Keratinocyte (primary cell): ENCODE results near the gene CKM. TPM values are rescaled to one million over a fixed set of nuclear protein-coding genes. Genes with fewer than 3 reads are reported as not detected.
A peak's percentile ranks its signal among the peaks of the same experiment; 100 is the strongest.

Source experiments
- DNase-seq: peaks from one replicate; pipeline ENCODE4 v3.0.0-alpha.2; 2011; ENCODE audit warnings: low read depth, missing footprints, low spot score
- FAIRE-seq: peaks from 2 replicates; lab custom pipeline; 2011; peaks lifted over from hg19 to GRCh38; lab: Jason Lieb, UNC
- H2AFZ ChIP-seq: 2 replicates; pipeline ENCODE4 v1.6.0; 2012; ENCODE audit warnings: low read length, control low read depth, inconsistent platforms; ENCODE audit not compliant: control insufficient read depth
- H3K27ac ChIP-seq: 2 replicates; pipeline ENCODE4 v1.5.1; 2011; ENCODE audit warnings: low read length; ENCODE audit not compliant: control insufficient read depth, insufficient read depth
- H3K27me3 ChIP-seq: 3 replicates; pipeline ENCODE4 v1.6.0; 2011; ENCODE audit warnings: low read length; ENCODE audit not compliant: control insufficient read depth, insufficient read depth; ENCODE audit errors: extremely low read depth
- H3K36me3 ChIP-seq, 2 experiments: 2 replicates in 1 of 2; 3 replicates in 1 of 2; pipeline ENCODE4 v1.5.1; 2011; ENCODE audit warnings: low read length in 2 of 2, mild to moderate bottlenecking in 1 of 2; ENCODE audit not compliant: control insufficient read depth in 2 of 2, insufficient read depth in 2 of 2; ENCODE audit errors: extremely low read depth in 1 of 2
- H3K4me1 ChIP-seq: 3 replicates; pipeline ENCODE4 v1.5.1; 2011; ENCODE audit warnings: low read length; ENCODE audit not compliant: control insufficient read depth, insufficient read depth; ENCODE audit errors: extremely low read depth
- H3K4me2 ChIP-seq: 3 replicates; pipeline ENCODE4 v1.6.0; 2011; ENCODE audit warnings: low read depth, low read length; ENCODE audit not compliant: control insufficient read depth, insufficient read depth; ENCODE audit errors: extremely low read depth
- H3K4me3 ChIP-seq, 3 experiments: fragments of 200-600 bp in 1 of 3; sonication (generic) in 1 of 3; 2 replicates in 2 of 3; 3 replicates in 1 of 3; pipeline ENCODE4 v1.5.1; 2011 to 2016; ENCODE audit warnings: low read length in 3 of 3, mild to moderate bottlenecking in 3 of 3, control low read depth in 2 of 3, inconsistent platforms in 1 of 3, low read depth in 1 of 3, mixed read lengths in 1 of 3, mixed run types in 1 of 3, moderate library complexity in 1 of 3; ENCODE audit not compliant: control insufficient read depth in 2 of 3, insufficient read depth in 2 of 3; ENCODE audit errors: extremely low read depth in 1 of 3
- H3K79me2 ChIP-seq: 2 replicates; pipeline ENCODE4 v1.6.0; 2012; ENCODE audit warnings: low read length; ENCODE audit not compliant: control insufficient read depth, insufficient read depth
- H3K9ac ChIP-seq: 3 replicates; pipeline ENCODE4 v1.6.0; 2011; ENCODE audit warnings: low read length; ENCODE audit not compliant: control insufficient read depth, insufficient read depth; ENCODE audit errors: extremely low read depth
- H3K9me1 ChIP-seq: 3 replicates; pipeline ENCODE4 v1.6.0; 2011; ENCODE audit warnings: low read length; ENCODE audit not compliant: control insufficient read depth, insufficient read depth; ENCODE audit errors: extremely low read depth
- H3K9me3 ChIP-seq: 2 replicates; pipeline ENCODE4 v1.5.1; 2012; ENCODE audit warnings: low read depth, low read length; ENCODE audit not compliant: control insufficient read depth
- H4K20me1 ChIP-seq: 3 replicates; pipeline ENCODE4 v1.6.0; 2011; ENCODE audit warnings: low read length; ENCODE audit not compliant: control insufficient read depth, insufficient read depth; ENCODE audit errors: extremely low read depth
- CTCF ChIP-seq, 3 experiments: IDR thresholded peaks in 1 of 3; conservative IDR thresholded peaks in 1 of 3; optimal IDR thresholded peaks in 1 of 3; 2 replicates in 2 of 3; 3 replicates in 1 of 3; pipeline versions ENCODE3 to v1.5.1; 2011; ENCODE audit warnings: low read length in 3 of 3, mild to moderate bottlenecking in 3 of 3, moderate library complexity in 2 of 3, control low read depth in 1 of 3, inconsistent platforms in 1 of 3; ENCODE audit not compliant: insufficient read depth in 2 of 3; ENCODE audit errors: extremely low read depth in 1 of 3
- EZH2 ChIP-seq: IDR thresholded peaks from one replicate; pipeline ENCODE4 v1.6.1; 2012; ENCODE audit warnings: inconsistent platforms, mild to moderate bottlenecking, low read length, moderate library complexity
- dilution Hi-C: fragments of 300-500 bp; cut with MboI; formaldehyde crosslinking; loops from one replicate; pipeline ENCODE4 v1.7.0; 2020; ENCODE audit warnings: low sequenced_read_pairs; ENCODE audit not compliant: extremely low pct_ligation_motif_present
- polyA plus RNA-seq, 5 experiments: library from polyadenylated mRNA; depleted of rRNA in 3 of 5; stranded (reverse) in 3 of 5; stranded (forward) in 1 of 5; unstranded in 1 of 5; fragments of >200 nt; gene quantifications; 1 replicate in 1 of 5; 2 replicates in 3 of 5; 3 replicates in 1 of 5; pipeline versions ENCODE4 v1.2.1 to v1.2.3, GENCODE V29; 2011 to 2012; ENCODE audit warnings: missing spikeins in 2 of 5, low read depth in 1 of 5, low replicate concordance in 1 of 5

Gene CKM
- polyA plus RNA-seq, 1 donor (not counting 4 experiments of a cell fraction or from before 2014, with no cell fraction given): not detected

- FAIRE-seq: no peak
- no peak overlapping the region for H3K4me3 ChIP-seq
- H3K27ac ChIP-seq: no peak overlapping the region
- no peak for TF ChIP-seq CTCF (optimal IDR thresholded peaks at IDR 0.05 in 1 of 3, IDR thresholded peaks at IDR 0.05 in 1 of 3, conservative IDR thresholded peaks at IDR 0.05 in 1 of 3; ENCODE audit: extremely low read depth in 1 of 3, insufficient read depth in 2 of 3, low read length in 3 of 3)
- TF ChIP-seq EZH2: no peak
- peaks cover 18% of the 10 kb centered on the region for H3K79me2 ChIP-seq
- no peaks in the 10 kb centered on the region for H4K20me1 ChIP-seq
- no peak for DNase-seq
- H3K27me3 ChIP-seq: no peaks in the 10 kb centered on the region
- peaks cover 0 to 4% of the 10 kb centered on the region in 2 experiments for H3K36me3 ChIP-seq
- no peaks in the 10 kb centered on the region for H3K9me3 ChIP-seq
- dilution Hi-C loops: no loop called here
- H2AFZ ChIP-seq: no peak overlapping the region
- H3K4me2 ChIP-seq: no peak overlapping the region
- H3K9me1 ChIP-seq: no peaks in the 10 kb centered on the region
- H3K9ac ChIP-seq: no peak overlapping the region
- H3K4me1 ChIP-seq: peaks cover 25% of the 10 kb centered on the region
Observed at GRCh38 chr19:45342911-45343310, 20.2 kb upstream of the CKM start.

GRCh38 chr19:45340899-45341453, 18.3 kb upstream of the CKM start:
- Histone ChIP-seq H2AFZ (peak overlapping the region; percentile 83), H3K9me1 (no peaks in the 10 kb centered on the region), H4K20me1 (no peaks in the 10 kb centered on the region), H3K4me2 (peak overlapping the region; percentile 99), H3K4me3 (peak overlapping the region; percentile 82 to 98 (median 83)), H3K79me2 (peaks cover 18% of the 10 kb centered on the region), H3K9ac (peak overlapping the region; percentile 86), H3K4me1 (peaks cover 25% of the 10 kb centered on the region), H3K27me3 (no peaks in the 10 kb centered on the region), H3K9me3 (no peaks in the 10 kb centered on the region), H3K27ac (peak overlapping the region; percentile 52), H3K36me3 (no peaks in the 10 kb centered on the region)
- TF ChIP-seq CTCF (optimal IDR thresholded peaks at IDR 0.05 in 1 of 3, IDR thresholded peaks at IDR 0.05 in 1 of 3, conservative IDR thresholded peaks at IDR 0.05 in 1 of 3; ENCODE audit: extremely low read depth in 1 of 3, insufficient read depth in 2 of 3, low read length in 3 of 3) (no peak), EZH2 (no peak)
- dilution Hi-C loops: no loop called here
- DNase-seq (no peak), FAIRE-seq (peak; percentile 87)
